Neural cell (in vitro differentiated cells): Measurements from ENCODE around the gene LYPD4. TPM values are rescaled to one million over a fixed set of nuclear protein-coding genes. Genes with fewer than 3 reads are reported as not detected.
A peak's percentile ranks its signal among the peaks of the same experiment; 100 is the strongest.

Source experiments
- H2AFZ ChIP-seq: fragments of 200-600, 300-800 bp; sonication (generic), shearing (Covaris generic); 2 replicates; pipeline ENCODE4 v1.6.0; 2014; ENCODE audit warnings: low read depth, mild to moderate bottlenecking, antibody characterized with exemption, low read length, moderate library complexity
- H3F3A ChIP-seq: fragments of 200-600 bp; shearing (Covaris generic); 2 replicates; pipeline ENCODE4 v1.6.1; 2016; ENCODE audit warnings: mild to moderate bottlenecking, moderate library complexity, mixed read lengths, antibody characterized with exemption, low read length; ENCODE audit not compliant: insufficient read depth, poor library complexity, severe bottlenecking
- H3K27ac ChIP-seq: fragments of 200-600, 300-800 bp; sonication (generic), shearing (Covaris generic); 2 replicates; pipeline ENCODE4 v1.5.1; 2014; ENCODE audit warnings: mild to moderate bottlenecking, low read length, moderate library complexity
- H3K27me3 ChIP-seq: fragments of 300-800, 200-600 bp; sonication (generic), shearing (Covaris generic); 2 replicates; pipeline ENCODE4 v1.6.0; 2014; ENCODE audit warnings: mild to moderate bottlenecking, low read depth, low read length, moderate library complexity; ENCODE audit not compliant: insufficient read depth
- H3K36me3 ChIP-seq: fragments of 300-800, 200-600 bp; sonication (generic), shearing (Covaris generic); 2 replicates; pipeline ENCODE4 v1.5.1; 2014; ENCODE audit warnings: mild to moderate bottlenecking, antibody characterized with exemption, low read length, moderate library complexity; ENCODE audit not compliant: insufficient read depth
- H3K4me2 ChIP-seq: fragments of 300-800, 200-600 bp; sonication (generic), shearing (Covaris generic); 2 replicates; pipeline ENCODE4 v1.6.0; 2014; ENCODE audit warnings: mild to moderate bottlenecking, low read length
- H3K4me3 ChIP-seq: fragments of 300-800, 200-600 bp; sonication (generic), shearing (Covaris generic); 2 replicates; pipeline ENCODE4 v1.5.1; 2014; ENCODE audit warnings: mild to moderate bottlenecking, low read length, moderate library complexity
- H3K79me2 ChIP-seq: fragments of 200-600 bp; shearing (Covaris generic); replicated peaks from 2 replicates; pipeline ENCODE4 v1.6.0; 2014; ENCODE audit warnings: mild to moderate bottlenecking, low read length, moderate library complexity; ENCODE audit not compliant: insufficient read depth
- H3K9ac ChIP-seq: fragments of 300-800, 200-600 bp; sonication (generic), shearing (Covaris generic); 2 replicates; pipeline ENCODE4 v1.6.1; 2016; ENCODE audit warnings: mild to moderate bottlenecking, low read length, mixed read lengths
- H3K9me2 ChIP-seq: fragments of 200-600 bp; shearing (Covaris generic); 2 replicates; pipeline ENCODE4 v1.6.1; 2016; ENCODE audit warnings: mild to moderate bottlenecking, low read length, mixed read lengths; ENCODE audit not compliant: insufficient read depth
- H3K9me3 ChIP-seq: fragments of 200-600, 300-800 bp; sonication (generic), shearing (Covaris generic); 2 replicates; pipeline ENCODE4 v1.6.1; 2016; ENCODE audit warnings: mild to moderate bottlenecking, mixed run types, low read length, moderate library complexity, mixed read lengths
- H4K20me1 ChIP-seq: fragments of 200-600 bp; shearing (Covaris generic); 2 replicates; pipeline ENCODE4 v1.6.1; 2016; ENCODE audit warnings: mild to moderate bottlenecking, mixed run types; ENCODE audit not compliant: insufficient read depth
- CTCF ChIP-seq: fragments of 450-650 bp; IDR thresholded peaks from 2 replicates; pipeline ENCODE4 v1.5.1; 2014; ENCODE audit warnings: antibody characterized with exemption, mild to moderate bottlenecking, moderate library complexity; ENCODE audit not compliant: poor library complexity, severe bottlenecking
- EP300 ChIP-seq: fragments of 450-650 bp; conservative IDR thresholded peaks from 2 replicates; pipeline ENCODE4 v1.6.1; 2014; ENCODE audit warnings: antibody characterized with exemption, mild to moderate bottlenecking, moderate library complexity; ENCODE audit not compliant: poor library complexity, severe bottlenecking
- EZH2 ChIP-seq: fragments of 200-600, 300-800 bp; shearing (Covaris generic), sonication (generic); IDR thresholded peaks from 2 replicates; pipeline ENCODE4 v1.6.1; 2014; ENCODE audit warnings: antibody characterized with exemption, low read length, borderline replicate concordance, mild to moderate bottlenecking; ENCODE audit not compliant: insufficient read depth, poor library complexity, severe bottlenecking
- MXI1 ChIP-seq: fragments of 450-650 bp; conservative IDR thresholded peaks from 2 replicates; pipeline ENCODE4 v1.6.1; 2014; ENCODE audit warnings: antibody characterized with exemption, mild to moderate bottlenecking; ENCODE audit not compliant: poor library complexity, severe bottlenecking
- POLR2AphosphoS5 ChIP-seq: IDR thresholded peaks from 2 replicates; pipeline ENCODE4 v1.6.1; 2012
- RAD21 ChIP-seq: fragments of 450-650 bp; conservative IDR thresholded peaks from 2 replicates; pipeline ENCODE4 v1.6.1; 2014; ENCODE audit warnings: antibody characterized with exemption, mild to moderate bottlenecking, moderate library complexity
- REST ChIP-seq: IDR thresholded peaks from 2 replicates; pipeline ENCODE4 v1.6.1; 2012; ENCODE audit warnings: borderline replicate concordance
- SMC3 ChIP-seq: fragments of 450-650 bp; conservative IDR thresholded peaks from 2 replicates; pipeline ENCODE4 v1.6.1; 2014; ENCODE audit warnings: antibody characterized with exemption, mild to moderate bottlenecking, moderate library complexity; ENCODE audit not compliant: poor library complexity
- TAF1 ChIP-seq: IDR thresholded peaks from 2 replicates; pipeline ENCODE4 v1.6.1; 2012; ENCODE audit warnings: low read depth
- polyA plus RNA-seq: library from polyadenylated mRNA; depleted of rRNA; stranded (reverse); fragments of >200 nt; gene quantifications from 2 replicates; pipeline ENCODE4 v1.2.3, GENCODE V29; 2014

Gene LYPD4
- polyA plus RNA-seq, 1 donor from 2014 or later: not detected

- Histone ChIP-seq H3K27me3 (no peaks in the 10 kb centered on the region), H3K79me2 (peaks cover 32% of the 10 kb centered on the region), H4K20me1 (no peaks in the 10 kb centered on the region), H3K36me3 (peaks cover 4% of the 10 kb centered on the region), H2AFZ (no peak overlapping the region), H3K4me2 (peak overlapping the region; percentile 84), H3K9me2 (no peaks in the 10 kb centered on the region), H3K4me3 (peak overlapping the region; percentile 95), H3K27ac (peak overlapping the region; percentile 98), H3K9ac (peak overlapping the region; percentile 89), H3K9me3 (no peaks in the 10 kb centered on the region), H3F3A (peaks cover 2% of the 10 kb centered on the region)
- TF ChIP-seq SMC3: no peak
- TF ChIP-seq RAD21: no peak
- TF ChIP-seq EP300: no peak
- TF ChIP-seq MXI1: no peak
- TF ChIP-seq REST: no peak
- no peak for TF ChIP-seq POLR2AphosphoS5
- no peak for TF ChIP-seq TAF1
- no peak for TF ChIP-seq CTCF
- no peak for TF ChIP-seq EZH2
Measured at GRCh38 chr19:41861116-41861768, 16.8 kb upstream of the LYPD4 start.

- H3K9me2 ChIP-seq: no peaks in the 10 kb centered on the region
- peaks cover 32% of the 10 kb centered on the region for H3K79me2 ChIP-seq
- no peaks in the 10 kb centered on the region for H4K20me1 ChIP-seq
Measured at GRCh38 chr19:41860419-41861115, 16.1 kb upstream of the LYPD4 start.

More at GRCh38 chr19:41860419-41861115, 16.1 kb upstream of the LYPD4 start:
- peak overlapping the region; percentile 95 for H3K4me3 ChIP-seq
- peak overlapping the region; percentile 98 for H3K27ac ChIP-seq
- H3K9ac ChIP-seq: peak overlapping the region; percentile 89
- H3K27me3 ChIP-seq: no peaks in the 10 kb centered on the region
- peak; percentile 45 for TF ChIP-seq MXI1
- TF ChIP-seq RAD21: no peak
- peak overlapping the region; percentile 84 for H3K4me2 ChIP-seq
- H2AFZ ChIP-seq: no peak overlapping the region
- H3K36me3 ChIP-seq: peaks cover 4% of the 10 kb centered on the region
- no peaks in the 10 kb centered on the region for H3K9me3 ChIP-seq
- H3F3A ChIP-seq: peaks cover 2% of the 10 kb centered on the region
